Right kidney (tissue), 1 donor: ENCODE data around the gene RAD51D.
"Not testable (repeated sequence)": the region's sequence is repeated elsewhere in the genome, so short reads cannot be mapped to it uniquely, and the experiment has no call there.

Source experiments
- DNase-seq: peaks from one replicate; pipeline ENCODE4 v3.0.0-alpha.2; 2016

RAD51D gene

GRCh38 chr17:35090707-35091106, 29.0 kb downstream of the RAD51D start:
- not testable (repeated sequence) for DNase-seq

- no peak for DNase-seq
Observed at GRCh38 chr17:35089586-35090296, 29.9 kb downstream of the RAD51D start.

- peak; percentile 86 for DNase-seq
Observed at GRCh38 chr17:35088881-35089585, 30.6 kb downstream of the RAD51D start.

- peak; percentile 74 for DNase-seq
Observed at GRCh38 chr17:35088356-35088880, 31.2 kb downstream of the RAD51D start.

- DNase-seq: no peak
Observed at GRCh38 chr17:35087731-35088355, 31.8 kb downstream of the RAD51D start.

- DNase-seq: no peak
Observed at GRCh38 chr17:35086931-35087573, 32.6 kb downstream of the RAD51D start.

- no peak for DNase-seq
Observed at GRCh38 chr17:35086164-35086563, 33.5 kb downstream of the RAD51D start.

GRCh38 chr17:35084987-35085386, 34.7 kb downstream of the RAD51D start:
- no peak for DNase-seq

GRCh38 chr17:35083071-35083470, 36.6 kb downstream of the RAD51D start:
- DNase-seq: no peak

- no peak for DNase-seq
Observed at GRCh38 chr17:35082073-35082657, 37.5 kb downstream of the RAD51D start.

- no peak for DNase-seq
Observed at GRCh38 chr17:35081638-35082037, 38.0 kb downstream of the RAD51D start.

GRCh38 chr17:35080536-35080935, 39.1 kb downstream of the RAD51D start:
- DNase-seq: no peak

GRCh38 chr17:35079547-35080423, 39.9 kb downstream of the RAD51D start:
- no peak for DNase-seq

- DNase-seq: no peak
Observed at GRCh38 chr17:35076874-35077273, 42.8 kb downstream of the RAD51D start.

GRCh38 chr17:35074711-35075707, 44.7 kb downstream of the RAD51D start:
- no peak for DNase-seq

- DNase-seq: no peak
Observed at GRCh38 chr17:35073991-35074627, 45.6 kb downstream of the RAD51D start.

- no peak for DNase-seq
Observed at GRCh38 chr17:35073183-35073790, 46.4 kb downstream of the RAD51D start.

- DNase-seq: no peak
Observed at GRCh38 chr17:35069311-35069710, 50.3 kb downstream of the RAD51D start.

GRCh38 chr17:35068249-35068648, 51.4 kb downstream of the RAD51D start:
- DNase-seq: no peak
